Activated gamma-delta T cell treated with Interleukin-2 at 50 U/mL for 16 hours (primary cell): ENCODE measurements around the gene PITPNC1.
"Not testable (repeated sequence)": the region's sequence is repeated elsewhere in the genome, so short reads cannot be mapped to it uniquely, and the experiment has no call there.

Source experiments
- DNase-seq: peaks from one replicate; pipeline ENCODE4 v3.0.0-alpha.2; 2020

Gene PITPNC1

DNA sequence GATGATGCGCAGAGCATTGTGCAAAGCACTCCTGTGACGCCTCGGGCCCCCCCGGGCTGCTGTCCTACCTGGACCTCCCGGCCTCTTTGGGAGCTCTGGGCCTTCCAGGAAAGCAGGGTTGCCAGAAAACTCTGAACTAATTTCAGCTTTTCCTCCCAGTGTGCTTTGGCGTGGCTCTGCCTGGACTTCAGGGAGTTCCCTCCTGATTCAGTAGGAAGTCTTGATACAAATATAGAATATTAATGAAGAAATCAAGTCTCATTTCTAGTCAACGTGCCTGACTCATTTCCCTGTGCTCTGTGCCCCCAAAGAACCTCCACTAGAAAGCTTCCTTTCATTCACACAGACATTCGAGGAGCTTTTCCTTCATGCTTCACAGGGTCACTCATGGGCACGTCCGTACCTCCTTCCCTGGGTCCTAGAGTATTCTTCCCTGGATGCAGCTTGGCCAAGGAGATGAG is 256.7 kb downstream of the PITPNC1 start:
- no peak for DNase-seq

DNA sequence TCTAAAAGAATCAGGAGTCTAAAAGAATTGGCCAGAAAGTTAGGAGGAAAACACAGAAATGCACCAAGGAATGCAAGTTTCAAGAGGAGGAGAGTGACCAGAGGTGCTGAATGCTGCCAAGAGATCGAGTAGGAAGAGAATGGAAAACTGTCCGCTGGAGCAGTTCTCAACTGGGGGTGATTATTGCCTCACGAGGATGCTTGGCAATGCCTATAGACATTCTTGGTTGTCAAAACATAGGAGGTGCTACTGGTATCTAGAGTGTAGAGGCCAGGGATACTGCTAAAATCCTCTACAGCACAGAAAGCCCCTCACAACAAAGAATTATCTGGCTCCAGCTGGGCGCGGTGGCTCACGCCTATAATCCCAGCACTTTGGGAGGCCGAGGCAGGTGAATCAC is 258.6 kb downstream of the PITPNC1 start:
- DNase-seq = no peak

DNA sequence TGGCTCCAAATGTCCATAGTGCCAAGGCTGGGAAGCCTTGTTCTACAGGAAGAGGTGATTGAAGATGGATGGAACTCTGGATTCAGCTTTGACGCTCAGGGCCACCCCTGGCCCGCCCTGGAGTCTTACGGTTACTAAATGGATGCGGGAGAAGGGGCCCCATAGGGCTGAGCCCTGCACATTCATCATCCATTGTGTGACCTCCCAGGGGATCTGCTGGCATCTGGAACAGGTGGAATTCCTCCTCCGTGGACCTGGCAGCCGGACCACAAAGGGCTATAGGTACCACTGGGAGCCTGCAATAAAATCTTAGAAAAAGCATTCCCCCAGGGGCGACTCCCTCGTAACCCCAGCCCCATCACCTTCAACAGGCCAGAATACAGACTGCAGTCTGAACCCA is 259.2 kb downstream of the PITPNC1 start:
- DNase-seq = no peak

- DNase-seq = no peak
Measured at GRCh38 chr17:67636834-67637520, 259.9 kb downstream of the PITPNC1 start.

DNA sequence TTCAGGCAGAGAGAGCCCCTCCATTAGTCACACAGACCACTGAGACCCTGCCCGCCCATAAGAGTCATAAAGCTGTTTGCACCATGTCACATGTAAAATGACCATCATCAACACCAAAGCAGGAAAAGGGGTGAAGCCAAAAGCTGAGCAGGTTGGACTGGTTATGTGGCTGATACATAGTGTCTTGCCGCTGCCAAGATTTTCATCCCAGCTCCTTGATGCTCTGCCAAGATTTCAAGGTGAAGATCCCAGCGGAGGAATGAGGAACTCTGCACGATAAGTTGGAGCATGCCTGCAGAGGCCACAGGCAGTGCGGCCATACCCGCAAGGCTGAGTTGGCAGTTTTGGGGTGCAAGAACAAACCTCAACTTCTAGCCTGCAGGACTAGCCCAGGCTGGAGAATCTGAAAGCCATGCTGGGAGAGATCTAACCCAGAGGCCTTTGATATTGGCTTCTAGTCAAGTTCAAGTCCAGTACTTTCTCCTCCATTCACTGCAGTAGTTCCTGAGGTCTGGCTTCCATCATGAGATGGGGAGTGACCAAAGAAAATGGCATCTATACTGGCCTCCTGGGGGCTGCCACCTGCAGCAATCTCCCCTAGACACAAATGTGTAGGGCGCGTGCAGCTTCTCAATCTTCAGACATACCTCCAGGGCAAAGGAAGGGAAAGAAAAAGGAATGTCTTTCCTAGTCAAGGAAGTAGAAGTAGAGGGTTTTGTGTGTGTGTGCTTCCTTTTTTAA is 261.0 kb downstream of the PITPNC1 start:
- no peak for DNase-seq

GRCh38 chr17:67638871-67639270 is 261.8 kb downstream of the PITPNC1 start:
- no peak for DNase-seq

GRCh38 chr17:67639555-67639954 is 262.5 kb downstream of the PITPNC1 start:
- DNase-seq = no peak

DNA sequence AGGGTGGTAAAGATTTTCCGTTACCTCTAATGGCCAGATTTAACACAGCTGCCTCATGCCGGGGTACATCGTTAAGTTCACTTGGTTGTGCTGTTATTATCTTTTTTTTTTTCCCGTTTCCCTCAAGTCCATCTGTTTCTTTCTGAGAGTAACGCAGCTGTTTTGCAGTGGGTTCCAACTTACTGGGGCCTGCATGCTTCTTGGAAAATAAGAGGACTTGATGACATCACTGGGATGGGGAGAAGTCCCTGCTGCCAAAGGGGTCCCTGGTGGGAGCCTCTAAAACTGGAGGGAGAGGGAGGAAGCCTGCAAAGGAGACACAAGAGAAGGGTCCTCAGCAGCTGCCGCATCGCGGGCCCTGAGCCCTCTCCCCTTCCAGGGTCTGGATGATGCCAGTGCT is 262.9 kb downstream of the PITPNC1 start:
- DNase-seq = no peak

GRCh38 chr17:67642488-67642887 is 265.4 kb downstream of the PITPNC1 start:
- no peak for DNase-seq

- DNase-seq = no peak
Measured at GRCh38 chr17:67644061-67644460, 267.0 kb downstream of the PITPNC1 start.

GRCh38 chr17:67645195-67645594 is 268.1 kb downstream of the PITPNC1 start:
- not testable (repeated sequence) for DNase-seq

DNA sequence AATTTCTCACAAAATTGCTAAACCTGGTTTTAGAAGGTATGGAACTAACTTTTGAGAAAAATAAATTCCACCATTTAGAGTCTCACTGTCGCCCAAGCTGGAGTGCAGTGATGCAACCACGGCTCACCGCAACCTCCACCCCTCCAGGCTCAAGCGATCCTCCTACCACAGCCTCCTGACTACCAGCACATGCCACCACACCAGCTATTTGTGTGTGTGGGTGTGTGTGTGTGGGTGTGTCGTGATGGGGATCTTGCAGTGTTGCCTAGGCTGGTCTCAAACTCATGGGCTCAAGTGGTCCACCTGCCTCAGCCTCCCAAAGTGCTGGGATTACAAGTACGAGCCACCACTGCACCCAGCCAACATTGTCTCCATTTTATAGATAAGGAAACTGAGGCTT is 269.4 kb downstream of the PITPNC1 start:
- DNase-seq = no peak

DNA sequence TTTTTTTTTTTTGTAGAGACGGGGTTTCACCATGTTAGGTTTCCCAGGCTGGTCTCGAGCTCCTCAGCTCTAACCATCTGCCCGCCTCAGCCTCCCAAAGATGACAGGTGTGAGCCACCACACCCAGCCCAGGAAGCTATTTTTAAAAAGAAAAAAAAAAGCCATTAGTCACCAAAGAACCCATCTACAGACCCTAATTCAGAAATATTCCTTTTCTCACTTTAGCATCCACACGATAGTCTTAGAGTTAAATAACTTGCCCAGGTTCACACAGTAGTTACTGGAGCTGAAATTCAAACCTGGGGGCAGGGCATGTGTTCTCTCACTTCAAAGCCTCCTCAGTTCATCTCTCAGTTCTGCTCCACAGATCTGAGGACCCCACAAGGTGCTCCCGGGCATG is 270.4 kb downstream of the PITPNC1 start:
- no peak for DNase-seq

GRCh38 chr17:67648032-67648905 is 271.2 kb downstream of the PITPNC1 start:
- DNase-seq = no peak

- DNase-seq = not testable (repeated sequence)
Measured at GRCh38 chr17:67648906-67649295, 271.8 kb downstream of the PITPNC1 start.

GRCh38 chr17:67649891-67650290 is 272.8 kb downstream of the PITPNC1 start:
- no peak for DNase-seq

GRCh38 chr17:67651218-67651579 is 274.1 kb downstream of the PITPNC1 start:
- not testable (repeated sequence) for DNase-seq

DNA sequence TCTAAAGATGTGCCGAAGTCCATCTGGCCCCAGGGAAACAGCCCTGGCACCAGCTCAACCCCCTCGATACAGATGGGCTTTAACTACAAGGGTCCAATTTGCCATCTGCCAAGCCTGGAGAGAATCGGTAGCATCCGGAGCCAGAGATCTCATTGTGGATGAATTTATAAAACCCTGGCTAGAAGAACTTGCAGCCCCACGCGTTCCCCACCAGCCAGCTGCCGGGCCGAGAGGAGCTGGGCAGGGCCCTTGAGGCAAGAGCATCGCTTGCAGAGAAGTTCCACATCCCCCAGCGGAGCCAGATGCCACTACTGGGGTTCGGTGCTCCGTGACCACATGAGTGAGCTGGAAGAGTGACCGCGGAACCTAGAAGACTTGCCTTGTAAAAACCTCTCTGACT is 275.4 kb downstream of the PITPNC1 start:
- DNase-seq = no peak

- no peak for DNase-seq
Measured at GRCh38 chr17:67655478-67656148, 278.5 kb downstream of the PITPNC1 start.

- DNase-seq = no peak
Measured at GRCh38 chr17:67656494-67657203, 279.6 kb downstream of the PITPNC1 start.

DNA sequence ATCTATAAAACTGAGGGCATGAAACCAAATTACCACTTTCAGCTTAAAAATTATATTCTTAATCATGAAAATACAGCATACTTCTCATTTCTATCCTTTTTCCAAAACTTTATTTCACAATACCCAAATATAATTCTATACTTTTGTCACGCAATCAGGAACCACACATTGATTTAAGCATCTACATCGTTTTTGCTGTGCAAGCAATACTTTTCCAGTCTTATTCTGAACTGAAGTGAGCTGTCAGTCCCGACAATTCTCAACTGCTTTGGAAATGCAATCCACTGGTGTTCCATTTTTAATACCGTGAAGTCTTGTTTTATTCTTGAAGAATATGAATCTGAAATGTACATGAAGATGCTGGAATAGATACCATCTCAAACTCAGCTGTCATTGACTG is 280.5 kb downstream of the PITPNC1 start:
- DNase-seq = no peak

- DNase-seq = no peak
Measured at GRCh38 chr17:67658265-67658664, 281.2 kb downstream of the PITPNC1 start.
